Adrenal gland (tissue), 5 donors: ENCODE measurements around the gene MRGPRE.

Experiments
- POLR2A ChIP-seq, 2 donors: fragments of 450-650 bp; IDR thresholded peaks; one replicate each; pipeline ENCODE4 v1.6.1; 2017; ENCODE audit warnings: antibody characterized with exemption in 2 of 2, mild to moderate bottlenecking in 2 of 2, moderate library complexity in 1 of 2
- TF ChIP-seq, protein P1 (sequence below), 6 experiments: fragments of 450-650 bp in 4 of 6; fragments of 200-600 bp in 2 of 6; sonication (generic) in 1 of 6; IDR thresholded peaks; 1 replicate in 5 of 6; 2 replicates in 1 of 6; pipeline versions ENCODE4 v1.5.1 to v1.8.0; 2016 to 2021; ENCODE audit warnings: antibody characterized with exemption in 6 of 6, mild to moderate bottlenecking in 2 of 6, moderate library complexity in 1 of 6
- donor health status: DM: no; HTN: no; CAD: no.

DNA sequence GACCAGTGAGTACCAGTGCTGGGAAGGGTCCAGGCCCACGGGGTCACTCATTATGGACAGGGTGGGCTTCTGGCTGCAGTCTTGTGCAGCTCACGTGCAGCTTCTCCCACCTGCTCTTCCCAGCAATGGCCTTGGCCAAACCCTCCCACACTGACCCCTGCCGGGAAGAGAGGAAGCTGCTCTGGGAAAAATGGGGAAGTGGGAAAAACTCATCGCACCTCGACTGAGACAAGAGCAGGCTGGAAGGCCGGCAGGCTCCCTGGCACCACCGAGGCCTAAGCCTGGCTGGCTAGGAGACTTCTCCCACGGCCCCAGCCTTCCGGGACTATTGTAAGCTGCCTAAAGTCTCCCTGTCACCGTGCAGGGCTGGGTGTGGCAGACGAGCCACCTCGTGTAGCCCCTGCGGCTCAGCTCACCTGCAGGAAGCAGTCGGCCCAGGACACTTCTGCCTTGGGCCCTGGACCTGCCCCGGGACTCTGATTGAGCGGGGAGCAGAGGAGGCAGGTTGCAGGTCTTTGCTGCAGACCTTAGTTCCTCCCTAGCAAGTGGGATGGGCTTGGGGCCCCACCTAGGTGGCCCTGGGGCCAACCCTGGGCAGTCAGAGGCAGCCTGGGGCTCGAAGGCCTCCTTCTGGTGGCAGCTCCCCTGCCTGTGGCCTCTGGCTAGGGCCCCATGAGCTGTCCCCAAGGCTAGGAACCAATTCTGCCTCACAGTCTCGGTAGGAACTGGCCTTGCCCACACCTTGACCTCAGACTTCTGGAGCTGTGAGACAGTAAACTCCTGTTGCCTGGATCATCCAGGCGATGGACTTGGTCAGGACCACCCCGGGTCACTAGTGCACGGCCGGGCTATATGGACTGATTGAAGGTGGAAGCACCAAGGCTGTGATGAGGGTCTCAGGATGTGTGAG lies 36.7 kb downstream of the MRGPRE start:
- no peak for TF ChIP-seq POLR2A (IDR thresholded peaks at IDR 0.05)
- TF ChIP-seq, protein P1, sequence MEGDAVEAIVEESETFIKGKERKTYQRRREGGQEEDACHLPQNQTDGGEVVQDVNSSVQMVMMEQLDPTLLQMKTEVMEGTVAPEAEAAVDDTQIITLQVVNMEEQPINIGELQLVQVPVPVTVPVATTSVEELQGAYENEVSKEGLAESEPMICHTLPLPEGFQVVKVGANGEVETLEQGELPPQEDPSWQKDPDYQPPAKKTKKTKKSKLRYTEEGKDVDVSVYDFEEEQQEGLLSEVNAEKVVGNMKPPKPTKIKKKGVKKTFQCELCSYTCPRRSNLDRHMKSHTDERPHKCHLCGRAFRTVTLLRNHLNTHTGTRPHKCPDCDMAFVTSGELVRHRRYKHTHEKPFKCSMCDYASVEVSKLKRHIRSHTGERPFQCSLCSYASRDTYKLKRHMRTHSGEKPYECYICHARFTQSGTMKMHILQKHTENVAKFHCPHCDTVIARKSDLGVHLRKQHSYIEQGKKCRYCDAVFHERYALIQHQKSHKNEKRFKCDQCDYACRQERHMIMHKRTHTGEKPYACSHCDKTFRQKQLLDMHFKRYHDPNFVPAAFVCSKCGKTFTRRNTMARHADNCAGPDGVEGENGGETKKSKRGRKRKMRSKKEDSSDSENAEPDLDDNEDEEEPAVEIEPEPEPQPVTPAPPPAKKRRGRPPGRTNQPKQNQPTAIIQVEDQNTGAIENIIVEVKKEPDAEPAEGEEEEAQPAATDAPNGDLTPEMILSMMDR (IDR thresholded peaks at IDR 0.05): peak in 1 of 6 experiments; percentile 17
